OCI-LY3 (cell line): ENCODE results near the gene MICALL1.

ENCODE experiments used
- H2AFZ ChIP-seq: fragments of 200-600, 300-600 bp; shearing (Covaris generic); 2 replicates; pipeline ENCODE4 v1.6.0; 2014; ENCODE audit warnings: antibody characterized with exemption, low read depth, low read length
- H3K27ac ChIP-seq: fragments of 200-600, 300-600 bp; sonication (generic); 2 replicates; pipeline ENCODE4 v1.5.1; 2014; ENCODE audit warnings: mild to moderate bottlenecking, low read length, moderate library complexity, mixed read lengths
- H3K27me3 ChIP-seq: fragments of 200-600, 300-600 bp; sonication (generic); 2 replicates; pipeline ENCODE4 v1.6.1; 2014; ENCODE audit warnings: low read depth, low read length, mixed read lengths
- H3K36me3 ChIP-seq: fragments of 200-600, 300-600 bp; sonication (generic); replicated peaks from 2 replicates; pipeline ENCODE3; 2014; ENCODE audit warnings: low read depth, low read length, mixed read lengths
- H3K4me1 ChIP-seq: fragments of 300-600, 200-600 bp; sonication (generic); 2 replicates; pipeline ENCODE4 v1.6.1; 2014; ENCODE audit warnings: low read length, mixed read lengths
- H3K4me2 ChIP-seq: fragments of 200-600, 300-600 bp; sonication (generic); 2 replicates; pipeline ENCODE4 v1.6.1; 2014; ENCODE audit warnings: low read length, mixed read lengths
- H3K4me3 ChIP-seq: fragments of 300-600, 200-600 bp; sonication (generic); 2 replicates; pipeline ENCODE4 v1.5.1; 2014; ENCODE audit warnings: antibody characterized with exemption, mild to moderate bottlenecking, low read length, moderate library complexity
- H3K79me2 ChIP-seq: fragments of 300-600, 200-600 bp; shearing (Covaris generic); 2 replicates; pipeline ENCODE4 v1.6.1; 2014; ENCODE audit warnings: mild to moderate bottlenecking, low read length, mixed read lengths
- H3K9ac ChIP-seq: fragments of 300-600, 200-600 bp; shearing (Covaris generic); 2 replicates; pipeline ENCODE4 v1.6.0; 2014; ENCODE audit warnings: mild to moderate bottlenecking, low read length, moderate library complexity
- H3K9me3 ChIP-seq: fragments of 200-600, 300-600 bp; shearing (Covaris generic); 2 replicates; pipeline ENCODE4 v1.6.1; 2014; ENCODE audit warnings: low read length, mixed read lengths; ENCODE audit not compliant: insufficient read depth
- H4K20me1 ChIP-seq: fragments of 200-600, 300-600 bp; sonication (generic); 2 replicates; pipeline ENCODE4 v1.6.1; 2016; ENCODE audit warnings: low read length, mixed read lengths; ENCODE audit not compliant: insufficient read depth
- EZH2phosphoT487 ChIP-seq: fragments of 200-600 bp; shearing (Covaris generic); IDR thresholded peaks from 2 replicates; pipeline ENCODE4 v1.6.1; 2018; ENCODE audit warnings: antibody characterized with exemption, mixed run types, low read depth
- TF ChIP-seq, protein P1 (sequence below): fragments of 200-600, 300-600 bp; sonication (generic); IDR thresholded peaks from 2 replicates; pipeline ENCODE4 v1.5.1; 2014; ENCODE audit warnings: antibody characterized with exemption, low read length, low read depth

Gene MICALL1

DNA sequence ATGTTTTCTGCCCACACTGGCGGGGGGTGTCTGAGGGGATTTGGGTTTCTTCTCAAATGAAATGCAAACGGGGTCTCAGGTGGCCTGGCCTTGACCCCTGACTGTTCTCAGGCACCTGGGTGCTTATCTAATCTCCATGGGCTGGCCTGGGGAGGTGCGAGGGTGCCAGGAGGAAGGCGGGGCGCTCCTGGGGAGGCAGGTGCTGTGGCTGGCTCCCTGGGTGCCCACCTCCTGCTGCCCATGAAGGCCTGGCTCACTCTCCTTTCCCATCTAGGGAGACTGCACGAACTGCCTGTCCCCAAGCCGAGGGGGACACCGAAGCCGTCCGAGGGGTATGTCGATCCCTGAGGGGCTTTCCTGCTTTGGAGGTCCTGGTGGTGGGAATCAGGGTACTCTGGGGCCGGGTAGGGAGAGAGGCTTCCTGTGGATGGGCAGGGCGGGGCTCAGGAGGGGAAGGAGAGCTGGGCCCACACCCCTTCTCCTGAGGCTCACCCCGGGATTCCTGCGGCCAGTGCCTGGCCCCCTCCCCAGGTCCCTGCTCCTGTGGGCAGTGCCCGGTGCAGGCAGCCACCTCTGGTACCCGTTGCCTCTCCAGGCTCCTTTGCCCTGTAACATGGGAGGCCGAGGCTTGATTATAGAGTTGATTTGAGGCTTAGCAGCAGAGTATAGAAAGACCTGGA, 18.4 kb downstream of the MICALL1 start:
- Histone ChIP-seq H3K27ac (no peak overlapping the region), H3K79me2 (no peaks in the 10 kb centered on the region), H3K36me3 (peaks cover 8% of the 10 kb centered on the region), H3K4me2 (no peak overlapping the region), H3K4me1 (peaks cover 9% of the 10 kb centered on the region), H3K27me3 (no peaks in the 10 kb centered on the region), H4K20me1 (no peaks in the 10 kb centered on the region), H3K9me3 (no peaks in the 10 kb centered on the region), H2AFZ (no peak overlapping the region), H3K9ac (no peak overlapping the region), H3K4me3 (no peak overlapping the region)
- TF ChIP-seq, protein P1, sequence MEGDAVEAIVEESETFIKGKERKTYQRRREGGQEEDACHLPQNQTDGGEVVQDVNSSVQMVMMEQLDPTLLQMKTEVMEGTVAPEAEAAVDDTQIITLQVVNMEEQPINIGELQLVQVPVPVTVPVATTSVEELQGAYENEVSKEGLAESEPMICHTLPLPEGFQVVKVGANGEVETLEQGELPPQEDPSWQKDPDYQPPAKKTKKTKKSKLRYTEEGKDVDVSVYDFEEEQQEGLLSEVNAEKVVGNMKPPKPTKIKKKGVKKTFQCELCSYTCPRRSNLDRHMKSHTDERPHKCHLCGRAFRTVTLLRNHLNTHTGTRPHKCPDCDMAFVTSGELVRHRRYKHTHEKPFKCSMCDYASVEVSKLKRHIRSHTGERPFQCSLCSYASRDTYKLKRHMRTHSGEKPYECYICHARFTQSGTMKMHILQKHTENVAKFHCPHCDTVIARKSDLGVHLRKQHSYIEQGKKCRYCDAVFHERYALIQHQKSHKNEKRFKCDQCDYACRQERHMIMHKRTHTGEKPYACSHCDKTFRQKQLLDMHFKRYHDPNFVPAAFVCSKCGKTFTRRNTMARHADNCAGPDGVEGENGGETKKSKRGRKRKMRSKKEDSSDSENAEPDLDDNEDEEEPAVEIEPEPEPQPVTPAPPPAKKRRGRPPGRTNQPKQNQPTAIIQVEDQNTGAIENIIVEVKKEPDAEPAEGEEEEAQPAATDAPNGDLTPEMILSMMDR, result no peak
- no peak for TF ChIP-seq EZH2phosphoT487

DNA sequence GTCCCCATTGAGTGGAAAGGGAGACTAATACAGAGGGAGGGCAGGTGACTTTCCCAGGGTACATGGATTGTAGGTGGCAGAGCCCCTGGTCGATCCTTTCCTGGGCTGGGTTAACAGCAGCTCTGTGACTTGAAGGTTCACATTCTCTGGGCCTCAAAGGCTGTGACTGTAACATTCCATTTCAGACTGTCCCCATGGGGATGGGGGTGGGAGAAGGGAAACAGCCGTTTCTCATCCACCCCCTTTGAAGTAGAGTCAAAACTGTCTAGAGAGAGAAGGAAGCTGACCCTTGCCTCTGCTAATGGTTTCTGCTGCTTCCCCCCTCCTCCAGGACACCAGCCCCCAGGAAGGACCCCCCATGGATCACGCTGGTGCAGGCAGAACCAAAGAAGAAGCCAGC, 19.2 kb downstream of the MICALL1 start:
- peaks cover 8% of the 10 kb centered on the region for H3K36me3 ChIP-seq
- H3K27ac ChIP-seq, result no peak overlapping the region
- no peak overlapping the region for H3K4me2 ChIP-seq
- no peaks in the 10 kb centered on the region for H3K9me3 ChIP-seq
- H3K9ac ChIP-seq, result no peak overlapping the region
- no peak overlapping the region for H3K4me3 ChIP-seq
- H3K27me3 ChIP-seq, result no peaks in the 10 kb centered on the region
- peaks cover 1% of the 10 kb centered on the region for H3K4me1 ChIP-seq
- no peaks in the 10 kb centered on the region for H3K79me2 ChIP-seq
- TF ChIP-seq, protein P1, result no peak
- no peak for TF ChIP-seq EZH2phosphoT487
- H2AFZ ChIP-seq, result no peak overlapping the region
- no peaks in the 10 kb centered on the region for H4K20me1 ChIP-seq

DNA sequence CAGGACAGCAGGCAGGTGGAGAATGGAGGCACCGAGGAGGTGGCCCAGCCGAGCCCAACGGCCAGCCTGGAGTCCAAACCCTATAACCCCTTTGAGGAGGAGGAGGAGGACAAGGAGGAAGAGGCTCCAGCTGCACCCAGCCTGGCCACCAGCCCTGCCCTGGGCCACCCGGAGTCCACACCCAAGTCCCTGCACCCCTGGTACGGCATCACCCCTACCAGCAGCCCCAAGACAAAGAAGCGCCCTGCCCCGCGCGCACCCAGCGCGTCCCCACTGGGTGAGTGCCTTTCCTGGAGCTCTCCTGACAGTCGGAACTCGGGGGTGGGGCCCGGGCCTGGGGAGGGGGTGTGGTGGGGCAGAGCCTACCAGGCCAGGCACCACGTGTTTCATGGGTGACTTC, 19.7 kb downstream of the MICALL1 start:
- no peak overlapping the region for H3K4me3 ChIP-seq
- no peak overlapping the region for H3K27ac ChIP-seq
- no peaks in the 10 kb centered on the region for H3K9me3 ChIP-seq
- no peaks in the 10 kb centered on the region for H4K20me1 ChIP-seq
- H3K4me2 ChIP-seq, result no peak overlapping the region
- H3K79me2 ChIP-seq, result no peaks in the 10 kb centered on the region
- no peak overlapping the region for H2AFZ ChIP-seq
- no peaks in the 10 kb centered on the region for H3K4me1 ChIP-seq
- H3K27me3 ChIP-seq, result no peaks in the 10 kb centered on the region
- peaks cover 8% of the 10 kb centered on the region for H3K36me3 ChIP-seq
- TF ChIP-seq EZH2phosphoT487, result no peak
- TF ChIP-seq, protein P1, result no peak
- no peak overlapping the region for H3K9ac ChIP-seq

DNA sequence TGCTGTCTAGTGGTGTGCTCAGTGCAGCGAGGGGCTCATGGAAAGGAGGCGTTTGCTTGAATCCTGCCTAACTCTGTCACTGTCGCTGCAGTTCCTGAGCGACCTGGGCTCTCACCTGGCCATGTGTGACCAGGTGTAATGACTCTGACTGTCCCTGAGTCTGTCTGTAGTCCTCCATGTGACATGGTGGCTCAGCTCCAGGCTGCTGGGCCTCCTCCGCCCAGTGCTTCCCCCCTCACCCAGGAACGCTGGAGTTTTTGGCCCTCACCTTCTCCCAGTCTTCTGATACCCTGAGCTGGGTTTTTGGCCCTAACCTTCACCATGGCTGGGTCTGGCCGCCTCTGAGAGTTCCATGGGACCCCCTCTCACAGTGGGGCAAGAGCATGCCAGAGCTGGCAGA, 20.3 kb downstream of the MICALL1 start:
- no peaks in the 10 kb centered on the region for H3K4me1 ChIP-seq
- no peak overlapping the region for H3K4me2 ChIP-seq
- no peaks in the 10 kb centered on the region for H4K20me1 ChIP-seq
- no peak overlapping the region for H3K4me3 ChIP-seq
- H2AFZ ChIP-seq, result no peak overlapping the region
- H3K79me2 ChIP-seq, result no peaks in the 10 kb centered on the region
- no peak overlapping the region for H3K9ac ChIP-seq
- TF ChIP-seq, protein P1, result no peak
- no peak for TF ChIP-seq EZH2phosphoT487
- no peaks in the 10 kb centered on the region for H3K9me3 ChIP-seq
- peaks cover 8% of the 10 kb centered on the region for H3K36me3 ChIP-seq
- no peak overlapping the region for H3K27ac ChIP-seq
- H3K27me3 ChIP-seq, result no peaks in the 10 kb centered on the region
